ENCODE data around the gene SLC35G6.

DNA sequence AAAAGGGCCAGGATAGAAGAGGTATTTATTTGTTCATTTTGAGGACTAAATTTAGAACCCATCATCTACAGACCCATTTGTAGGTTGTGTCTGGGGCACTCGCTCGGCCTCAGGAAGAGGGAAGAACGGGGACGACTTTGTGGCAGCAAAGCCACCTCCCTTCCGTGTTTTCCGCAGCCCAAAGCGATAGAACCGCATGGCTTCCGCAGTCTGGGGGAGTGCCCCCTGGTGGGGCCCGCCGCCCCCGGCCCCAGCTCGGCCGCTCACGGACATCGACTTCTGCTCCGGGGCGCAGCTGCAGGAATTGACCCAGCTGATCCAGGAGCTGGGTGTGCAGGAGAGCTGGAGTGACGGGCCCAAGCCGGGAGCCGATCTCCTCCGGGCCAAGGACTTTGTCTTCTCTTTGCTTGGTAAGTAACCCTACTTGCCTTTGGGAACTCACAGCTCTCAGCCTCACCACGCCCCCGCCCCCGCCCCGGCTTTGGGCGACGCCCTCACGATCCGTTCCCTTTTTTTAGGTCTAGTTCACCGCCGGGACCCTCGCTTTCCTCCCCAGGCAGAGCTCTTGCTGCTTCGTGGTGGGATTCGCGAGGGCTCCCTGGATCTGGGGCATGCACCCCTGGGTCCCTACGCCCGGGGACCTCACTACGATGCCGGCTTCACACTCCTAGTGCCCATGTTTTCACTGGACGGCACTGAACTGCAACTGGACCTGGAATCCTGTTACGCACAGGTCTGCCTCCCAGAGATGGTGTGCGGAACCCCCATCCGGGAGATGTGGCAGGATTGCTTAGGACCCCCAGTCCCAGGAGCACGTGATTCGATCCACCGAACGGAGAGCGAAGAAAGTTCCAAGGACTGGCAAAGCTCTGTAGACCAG lies 45.3 kb upstream of the SLC35G6 start:
- TF ChIP-seq, protein P1, sequence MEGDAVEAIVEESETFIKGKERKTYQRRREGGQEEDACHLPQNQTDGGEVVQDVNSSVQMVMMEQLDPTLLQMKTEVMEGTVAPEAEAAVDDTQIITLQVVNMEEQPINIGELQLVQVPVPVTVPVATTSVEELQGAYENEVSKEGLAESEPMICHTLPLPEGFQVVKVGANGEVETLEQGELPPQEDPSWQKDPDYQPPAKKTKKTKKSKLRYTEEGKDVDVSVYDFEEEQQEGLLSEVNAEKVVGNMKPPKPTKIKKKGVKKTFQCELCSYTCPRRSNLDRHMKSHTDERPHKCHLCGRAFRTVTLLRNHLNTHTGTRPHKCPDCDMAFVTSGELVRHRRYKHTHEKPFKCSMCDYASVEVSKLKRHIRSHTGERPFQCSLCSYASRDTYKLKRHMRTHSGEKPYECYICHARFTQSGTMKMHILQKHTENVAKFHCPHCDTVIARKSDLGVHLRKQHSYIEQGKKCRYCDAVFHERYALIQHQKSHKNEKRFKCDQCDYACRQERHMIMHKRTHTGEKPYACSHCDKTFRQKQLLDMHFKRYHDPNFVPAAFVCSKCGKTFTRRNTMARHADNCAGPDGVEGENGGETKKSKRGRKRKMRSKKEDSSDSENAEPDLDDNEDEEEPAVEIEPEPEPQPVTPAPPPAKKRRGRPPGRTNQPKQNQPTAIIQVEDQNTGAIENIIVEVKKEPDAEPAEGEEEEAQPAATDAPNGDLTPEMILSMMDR (IDR thresholded peaks at IDR 0.05; ENCODE audit: low read depth, low read length, poor library complexity, severe bottlenecking) = peak; percentile 71
- TF ChIP-seq EZH2phosphoT487 (IDR thresholded peaks at IDR 0.05; ENCODE audit: borderline replicate concordance, low read length) = no peak
